Endodermal cell (in vitro differentiated cells): ENCODE results near the gene GREB1. TPM values are rescaled to one million over a fixed set of nuclear protein-coding genes. Genes with fewer than 3 reads are reported as not detected.

Experiments
- DNase-seq: peaks from one replicate; pipeline ENCODE4 v3.0.0-alpha.2; 2017
- H3K27ac ChIP-seq: 2 replicates; pipeline ENCODE4 v1.5.1; 2013; ENCODE audit warnings: mild to moderate bottlenecking, low read depth, low read length, moderate library complexity
- H3K27me3 ChIP-seq: 2 replicates; pipeline ENCODE4 v1.6.1; 2013; ENCODE audit warnings: mild to moderate bottlenecking, low read length, moderate library complexity; ENCODE audit not compliant: insufficient read depth, control insufficient read depth, poor library complexity, severe bottlenecking
- H3K36me3 ChIP-seq: 2 replicates; pipeline ENCODE4 v1.7.0; 2013; ENCODE audit warnings: mild to moderate bottlenecking, low read length, moderate library complexity; ENCODE audit not compliant: control insufficient read depth, insufficient read depth
- H3K4me1 ChIP-seq: one replicate; pipeline ENCODE4 v1.7.0; 2013; ENCODE audit warnings: low read length; ENCODE audit not compliant: control insufficient read depth, insufficient read depth
- H3K4me3 ChIP-seq: 2 replicates; pipeline ENCODE4 v1.5.1; 2013; ENCODE audit warnings: mild to moderate bottlenecking, low read length, moderate library complexity
- H3K9ac ChIP-seq: 2 replicates; pipeline ENCODE4 v1.6.1; 2013; ENCODE audit warnings: mild to moderate bottlenecking, low read length, moderate library complexity; ENCODE audit not compliant: poor library complexity, severe bottlenecking; ENCODE audit errors: extremely low read depth
- H3K9me3 ChIP-seq: 2 replicates; pipeline ENCODE4 v1.6.1; 2013; ENCODE audit warnings: mild to moderate bottlenecking, low read length, moderate library complexity; ENCODE audit not compliant: control insufficient read depth
- H3K27ac Mint-ChIP-seq: 2 replicates; pipeline ENCODE4 v1.8.0; 2020; ENCODE audit warnings: mixed read lengths
- H3K27me3 Mint-ChIP-seq: 2 replicates; pipeline ENCODE4 v1.8.0; 2021; ENCODE audit warnings: mild to moderate bottlenecking, mixed read lengths; ENCODE audit not compliant: insufficient read depth
- H3K36me3 Mint-ChIP-seq: 2 replicates; pipeline ENCODE4 v1.8.0; 2020; ENCODE audit warnings: low read depth, mixed read lengths
- H3K4me1 Mint-ChIP-seq: 2 replicates; pipeline ENCODE4 v1.8.0; 2020; ENCODE audit warnings: mixed read lengths
- H3K4me3 Mint-ChIP-seq: 2 replicates; pipeline ENCODE4 v1.8.0; 2020; ENCODE audit warnings: mild to moderate bottlenecking, moderate library complexity, mixed read lengths
- H3K9me3 Mint-ChIP-seq: 2 replicates; pipeline ENCODE4 v1.8.0; 2020; ENCODE audit warnings: mild to moderate bottlenecking, mixed read lengths
- WGBS, 2 experiments: methylation state at CpG; one replicate each; pipeline versions ENCODE4 v1.1.5 to v1.1.7; 2013; ENCODE audit warnings: missing lambda C conversion rate in 2 of 2, mixed read lengths in 1 of 2; ENCODE audit not compliant: insufficient coverage in 1 of 2, insufficient read length in 1 of 2; 5-methylcytosine and 5-hydroxymethylcytosine counted together
- total RNA-seq, 2 donors: library from RNA; stranded (reverse); fragmentation: NEBNext Ultra II Directional in 1 of 2; extraction: Animal tissue kit (Norgen Biotek cat#: 25700) in 1 of 2; gene quantifications; 2 replicates in 1 of 2; 3 replicates in 1 of 2; pipeline ENCODE4 v1.2.1, GENCODE V29; 2021
- TF ChIP-seq, protein P1 (sequence below): fragments of 200-600 bp; sonication (generic); conservative IDR thresholded peaks from 2 replicates; pipeline ENCODE4 v1.5.0; 2021; ENCODE audit warnings: antibody characterized with exemption, mild to moderate bottlenecking

Gene GREB1
- total RNA-seq, 2 donors from 2014 or later, result 86.4 to 106 TPM

DNA sequence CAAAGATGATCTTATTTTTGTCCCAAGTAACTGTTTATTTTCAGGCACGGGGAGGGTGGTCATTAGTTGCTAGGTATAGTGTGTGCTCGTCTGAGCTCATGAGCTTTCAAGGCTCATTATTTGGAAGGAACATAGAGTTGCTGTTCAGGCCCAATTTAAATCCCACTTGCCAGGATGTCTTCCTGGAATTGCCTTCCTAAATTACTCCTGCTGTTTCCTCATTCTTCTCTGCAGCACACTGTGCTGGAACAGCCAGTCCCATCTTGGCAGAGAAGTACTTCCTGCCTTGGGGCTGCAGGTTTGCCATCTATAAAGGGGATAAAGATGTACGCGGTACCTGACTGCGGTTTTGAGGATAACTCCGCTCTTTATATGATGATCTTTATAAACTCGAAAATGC, 37.3 kb downstream of the GREB1 start:
- H3K27ac Mint-ChIP-seq, result peak overlapping the region; percentile 23

DNA sequence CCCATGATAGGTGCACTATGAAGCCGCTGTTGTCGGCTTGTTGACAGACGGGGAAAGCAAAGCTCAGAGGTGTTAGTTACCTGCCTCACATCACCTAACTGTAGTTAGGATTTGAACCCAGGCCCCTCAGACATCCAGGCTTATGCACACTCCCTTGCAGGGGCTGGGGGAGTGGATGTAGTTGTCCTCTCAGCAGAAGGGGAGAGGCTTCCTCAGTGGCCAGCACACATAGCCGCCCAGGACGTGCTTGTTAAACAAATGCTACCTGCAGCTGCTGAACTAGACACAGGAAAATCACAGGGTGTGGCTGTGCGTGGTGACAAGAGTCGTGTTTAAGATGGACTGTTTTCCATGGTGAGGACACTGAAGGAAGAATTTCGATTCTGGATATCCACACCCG, 39.2 kb downstream of the GREB1 start:
- Mint-ChIP-seq H3K4me1 (peaks cover 27% of the 10 kb centered on the region), H3K27me3 (no peaks in the 10 kb centered on the region), H3K36me3 (peaks cover 77% of the 10 kb centered on the region), H3K27ac (peak overlapping the region; percentile 60), H3K9me3 (no peaks in the 10 kb centered on the region), H3K4me3 (no peak overlapping the region)
- DNase-seq, result no peak
- Histone ChIP-seq H3K4me3 (no peak overlapping the region), H3K4me1 (peaks cover 5% of the 10 kb centered on the region), H3K27me3 (no peaks in the 10 kb centered on the region), H3K27ac (no peak overlapping the region), H3K9ac (no peak overlapping the region), H3K36me3 (peaks cover 92% of the 10 kb centered on the region), H3K9me3 (no peaks in the 10 kb centered on the region)
- TF ChIP-seq, protein P1, sequence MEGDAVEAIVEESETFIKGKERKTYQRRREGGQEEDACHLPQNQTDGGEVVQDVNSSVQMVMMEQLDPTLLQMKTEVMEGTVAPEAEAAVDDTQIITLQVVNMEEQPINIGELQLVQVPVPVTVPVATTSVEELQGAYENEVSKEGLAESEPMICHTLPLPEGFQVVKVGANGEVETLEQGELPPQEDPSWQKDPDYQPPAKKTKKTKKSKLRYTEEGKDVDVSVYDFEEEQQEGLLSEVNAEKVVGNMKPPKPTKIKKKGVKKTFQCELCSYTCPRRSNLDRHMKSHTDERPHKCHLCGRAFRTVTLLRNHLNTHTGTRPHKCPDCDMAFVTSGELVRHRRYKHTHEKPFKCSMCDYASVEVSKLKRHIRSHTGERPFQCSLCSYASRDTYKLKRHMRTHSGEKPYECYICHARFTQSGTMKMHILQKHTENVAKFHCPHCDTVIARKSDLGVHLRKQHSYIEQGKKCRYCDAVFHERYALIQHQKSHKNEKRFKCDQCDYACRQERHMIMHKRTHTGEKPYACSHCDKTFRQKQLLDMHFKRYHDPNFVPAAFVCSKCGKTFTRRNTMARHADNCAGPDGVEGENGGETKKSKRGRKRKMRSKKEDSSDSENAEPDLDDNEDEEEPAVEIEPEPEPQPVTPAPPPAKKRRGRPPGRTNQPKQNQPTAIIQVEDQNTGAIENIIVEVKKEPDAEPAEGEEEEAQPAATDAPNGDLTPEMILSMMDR, result no peak
- WGBS, 2 experiments, result 93 to 96% methylated on average over 9 of the region's 9 CpGs

More for the DNA sequence above, 37.3 kb downstream of the GREB1 start:
- Mint-ChIP-seq H3K27me3 (no peaks in the 10 kb centered on the region), H3K36me3 (peaks cover 78% of the 10 kb centered on the region), H3K4me3 (no peak overlapping the region), H3K9me3 (no peaks in the 10 kb centered on the region), H3K4me1 (peaks cover 27% of the 10 kb centered on the region)
- H3K4me1 ChIP-seq, result peaks cover 5% of the 10 kb centered on the region
- peaks cover 93% of the 10 kb centered on the region for H3K36me3 ChIP-seq
- WGBS, 2 experiments, result 97 to 98% methylated on average over 7 of the region's 7 CpGs
- DNase-seq, result no peak
- H3K9ac ChIP-seq, result no peak overlapping the region
- no peak overlapping the region for H3K4me3 ChIP-seq
- no peaks in the 10 kb centered on the region for H3K27me3 ChIP-seq
- no peak overlapping the region for H3K27ac ChIP-seq
- TF ChIP-seq, protein P1, result no peak
- no peaks in the 10 kb centered on the region for H3K9me3 ChIP-seq

GRCh38 chr2:11573418-11574175, 39.8 kb downstream of the GREB1 start:
- Mint-ChIP-seq H3K4me3 (no peak overlapping the region), H3K4me1 (peaks cover 27% of the 10 kb centered on the region), H3K9me3 (no peaks in the 10 kb centered on the region), H3K36me3 (peaks cover 77% of the 10 kb centered on the region), H3K27ac (peak overlapping the region; percentile 60), H3K27me3 (no peaks in the 10 kb centered on the region)
- WGBS, 2 experiments, result 79 to 80% methylated on average over 10 of the region's 10 CpGs
- H3K36me3 ChIP-seq, result peaks cover 92% of the 10 kb centered on the region
- no peaks in the 10 kb centered on the region for H3K27me3 ChIP-seq
- H3K27ac ChIP-seq, result no peak overlapping the region
- no peak overlapping the region for H3K9ac ChIP-seq
- peak; percentile 62 for DNase-seq
- TF ChIP-seq, protein P1, result no peak
- no peak overlapping the region for H3K4me3 ChIP-seq
- H3K9me3 ChIP-seq, result no peaks in the 10 kb centered on the region
- H3K4me1 ChIP-seq, result peaks cover 5% of the 10 kb centered on the region
